ENCODE data around the gene MARCHF9. TPM values are rescaled to one million over a fixed set of nuclear protein-coding genes. Genes with fewer than 3 reads are reported as not detected.

MARCHF9 gene
- total RNA-seq, 2 donors from 2014 or later: 5.2 to 9.9 TPM

DNA sequence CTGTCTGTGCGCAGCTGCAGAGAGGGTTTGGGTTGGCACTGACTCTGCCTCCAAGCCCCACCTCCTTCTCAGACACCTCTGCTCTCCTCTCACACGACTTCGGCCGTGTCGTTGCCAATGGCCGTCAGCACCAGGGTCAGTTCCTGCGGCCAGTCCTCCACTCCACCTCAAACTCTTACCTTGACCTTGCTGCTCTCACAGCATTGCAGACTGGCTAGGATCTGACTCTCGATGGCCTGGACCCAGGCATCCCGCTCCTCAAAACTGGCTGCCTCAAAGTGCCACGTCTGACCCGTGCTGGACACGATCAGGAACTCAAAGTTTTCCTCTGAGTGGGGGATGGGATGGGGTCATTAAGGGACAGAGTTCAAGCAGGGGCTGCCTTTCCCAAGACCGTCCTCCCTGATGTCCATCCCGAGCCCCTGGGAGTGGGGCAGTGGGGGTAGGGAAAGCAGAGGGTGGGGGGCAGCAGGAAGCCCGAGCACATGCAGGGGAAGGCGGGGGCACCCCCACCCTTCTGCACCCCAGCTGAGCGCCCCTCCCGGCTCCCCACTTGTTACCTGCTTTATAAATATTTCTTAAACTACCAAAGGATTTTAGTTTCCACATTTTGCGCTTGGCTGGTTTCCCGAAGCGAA is 27.0 kb upstream of the MARCHF9 start:
- Histone ChIP-seq H3K4me3 (no peak overlapping the region), H3K27me3 (no peaks in the 10 kb centered on the region), H3K9me3 (no peaks in the 10 kb centered on the region), H3K4me1 (peaks cover 23% of the 10 kb centered on the region), H3K27ac (no peak overlapping the region), H3K36me3 (replicated peaks in 1 of 2; ENCODE audit: insufficient read depth in 1 of 2, low read depth in 2 of 2) (no peaks in the 10 kb centered on the region)
- peak in 1 of 4 donors; percentile 26 for DNase-seq
- intact Hi-C loops (cut with DNase I): no loop called here
- no peak for ATAC-seq
- 47 to 56% methylated on average over 17 to 21 of the region's 21 CpGs for WGBS, 2 donors
- TF ChIP-seq POLR2A (IDR thresholded peaks at IDR 0.05): no peak

DNA sequence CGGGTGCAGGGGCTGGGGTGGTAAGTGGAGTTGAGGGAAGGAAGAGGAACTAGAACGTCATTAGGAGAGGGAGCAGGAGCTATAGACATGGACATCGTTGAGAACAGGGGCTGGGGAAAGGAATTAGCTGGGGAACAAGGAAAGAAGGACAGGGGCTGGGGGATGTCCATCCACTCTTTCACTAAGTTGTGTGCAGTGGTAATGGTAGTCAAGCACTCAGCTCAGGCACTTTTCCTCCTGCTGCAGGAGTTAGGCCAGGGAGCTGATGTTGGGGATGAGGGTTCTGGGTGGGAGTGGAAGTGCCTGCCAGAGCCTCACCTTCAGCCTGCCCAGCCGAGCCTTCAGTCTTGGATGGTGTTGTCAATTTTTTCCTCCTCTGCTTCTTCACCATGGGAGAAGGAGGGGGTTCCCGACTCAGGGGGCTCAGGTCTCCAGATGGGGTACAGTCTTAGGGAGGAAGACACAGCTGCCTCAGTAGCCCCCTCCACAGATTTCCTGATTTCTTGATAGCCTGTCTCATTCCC is 25.5 kb upstream of the MARCHF9 start:
- WGBS, 2 donors: 34 to 50% methylated on average over 4 to 5 of the region's 5 CpGs
- ATAC-seq (no peak), DNase-seq (no peak)
- no peaks in the 10 kb centered on the region for H3K27me3 ChIP-seq
- no peaks in the 10 kb centered on the region for H3K36me3 ChIP-seq (replicated peaks in 1 of 2; ENCODE audit: insufficient read depth in 1 of 2, low read depth in 2 of 2)
- H3K9me3 ChIP-seq: no peaks in the 10 kb centered on the region
- H3K27ac ChIP-seq: no peak overlapping the region
- peaks cover 23% of the 10 kb centered on the region for H3K4me1 ChIP-seq
- no peak for TF ChIP-seq POLR2A (IDR thresholded peaks at IDR 0.05)
- TF ChIP-seq, protein P1, sequence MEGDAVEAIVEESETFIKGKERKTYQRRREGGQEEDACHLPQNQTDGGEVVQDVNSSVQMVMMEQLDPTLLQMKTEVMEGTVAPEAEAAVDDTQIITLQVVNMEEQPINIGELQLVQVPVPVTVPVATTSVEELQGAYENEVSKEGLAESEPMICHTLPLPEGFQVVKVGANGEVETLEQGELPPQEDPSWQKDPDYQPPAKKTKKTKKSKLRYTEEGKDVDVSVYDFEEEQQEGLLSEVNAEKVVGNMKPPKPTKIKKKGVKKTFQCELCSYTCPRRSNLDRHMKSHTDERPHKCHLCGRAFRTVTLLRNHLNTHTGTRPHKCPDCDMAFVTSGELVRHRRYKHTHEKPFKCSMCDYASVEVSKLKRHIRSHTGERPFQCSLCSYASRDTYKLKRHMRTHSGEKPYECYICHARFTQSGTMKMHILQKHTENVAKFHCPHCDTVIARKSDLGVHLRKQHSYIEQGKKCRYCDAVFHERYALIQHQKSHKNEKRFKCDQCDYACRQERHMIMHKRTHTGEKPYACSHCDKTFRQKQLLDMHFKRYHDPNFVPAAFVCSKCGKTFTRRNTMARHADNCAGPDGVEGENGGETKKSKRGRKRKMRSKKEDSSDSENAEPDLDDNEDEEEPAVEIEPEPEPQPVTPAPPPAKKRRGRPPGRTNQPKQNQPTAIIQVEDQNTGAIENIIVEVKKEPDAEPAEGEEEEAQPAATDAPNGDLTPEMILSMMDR (IDR thresholded peaks at IDR 0.05): no peak
- no peak overlapping the region for H3K4me3 ChIP-seq
- intact Hi-C loops (cut with DNase I): no loop called here

DNA sequence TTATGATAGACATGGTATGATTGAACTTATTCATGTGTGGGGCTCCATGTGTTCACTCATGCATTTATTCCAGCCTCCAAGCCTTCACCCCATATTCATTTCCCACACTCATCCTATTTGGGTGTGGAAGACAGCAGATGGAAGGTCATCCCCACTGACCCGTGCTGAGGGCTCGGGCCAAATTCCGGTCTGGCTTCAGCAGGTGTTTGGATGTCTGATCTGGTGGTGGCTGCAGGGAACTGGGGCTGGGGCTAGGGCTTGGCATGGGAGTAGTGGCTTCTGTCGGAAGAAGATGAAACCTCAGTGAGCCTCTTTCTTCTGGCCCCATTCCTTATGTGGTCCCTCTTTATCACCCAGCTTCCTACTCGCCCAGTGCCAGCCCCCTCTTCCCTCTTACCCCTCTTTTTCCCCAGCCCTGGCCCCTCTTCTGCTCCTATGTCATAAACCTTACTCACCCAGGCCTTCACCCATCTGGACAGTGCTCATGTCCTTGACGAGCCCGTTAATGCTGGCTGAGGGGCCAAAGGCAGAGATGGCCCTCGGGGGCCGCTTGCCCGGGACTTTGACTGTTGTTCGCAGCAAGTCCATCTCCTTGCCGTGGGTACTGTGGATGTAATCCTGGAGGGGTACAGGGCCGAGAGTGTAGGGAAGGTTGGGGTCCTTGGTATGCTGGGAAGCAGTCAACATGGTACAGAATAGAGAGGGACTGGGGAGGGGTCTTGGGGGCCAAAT is 24.4 kb upstream of the MARCHF9 start:
- intact Hi-C loops (cut with DNase I): no loop called here
- DNase-seq: no peak
- Histone ChIP-seq H3K27ac (no peak overlapping the region), H3K36me3 (replicated peaks in 1 of 2; ENCODE audit: insufficient read depth in 1 of 2, low read depth in 2 of 2) (no peaks in the 10 kb centered on the region), H3K9me3 (no peaks in the 10 kb centered on the region), H3K27me3 (peaks cover 0 to 5% of the 10 kb centered on the region in 2 donors), H3K4me3 (no peak overlapping the region), H3K4me1 (peaks cover 23% of the 10 kb centered on the region)
- no peak for ATAC-seq
- 74 to 82% methylated on average over 13 of the region's 13 CpGs for WGBS, 2 donors
- no peak for TF ChIP-seq POLR2A (IDR thresholded peaks at IDR 0.05)
- TF ChIP-seq, protein P1 (IDR thresholded peaks at IDR 0.05): no peak

DNA sequence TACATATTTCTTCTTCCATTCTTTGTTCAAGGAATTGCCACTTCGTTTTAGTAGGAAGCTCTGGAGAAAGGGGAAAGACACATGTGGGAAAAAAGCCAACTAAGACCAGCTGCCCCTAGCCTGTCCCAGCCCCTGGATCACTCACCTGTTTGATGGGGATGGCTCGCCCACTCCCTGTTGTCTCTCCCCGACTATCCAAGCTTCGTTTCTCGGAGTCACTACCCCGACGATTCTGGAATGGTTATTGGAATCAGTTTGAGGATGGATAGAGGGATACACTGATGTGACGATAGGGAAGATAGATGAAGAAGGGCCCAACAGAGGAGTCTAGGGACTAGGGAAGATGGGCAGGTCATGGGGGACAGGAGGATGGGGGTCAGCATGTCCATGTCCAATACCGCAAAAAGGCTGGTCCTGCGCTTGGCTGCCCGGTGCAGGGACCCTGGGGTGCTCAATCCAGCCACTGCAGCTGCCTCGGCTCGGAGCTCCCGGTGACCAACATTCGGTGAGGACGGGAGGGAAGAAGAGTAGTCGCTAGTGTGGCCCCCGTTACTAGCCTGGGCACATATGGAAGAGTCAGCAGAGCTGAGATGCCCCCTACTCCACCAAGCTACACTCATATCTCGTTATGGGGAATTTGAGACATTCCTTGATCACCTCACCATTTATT is 23.4 kb upstream of the MARCHF9 start:
- ATAC-seq: no peak
- Histone ChIP-seq H3K4me3 (no peak overlapping the region), H3K9me3 (no peaks in the 10 kb centered on the region), H3K27me3 (peaks cover 0 to 16% of the 10 kb centered on the region in 2 donors), H3K36me3 (replicated peaks in 1 of 2; ENCODE audit: insufficient read depth in 1 of 2, low read depth in 2 of 2) (no peaks in the 10 kb centered on the region), H3K4me1 (peaks cover 23% of the 10 kb centered on the region), H3K27ac (no peak overlapping the region)
- TF ChIP-seq POLR2A (IDR thresholded peaks at IDR 0.05): no peak
- TF ChIP-seq, protein P1 (IDR thresholded peaks at IDR 0.05): no peak
- intact Hi-C loops (cut with DNase I): no loop called here
- WGBS, 2 donors: 68 to 77% methylated on average over 19 of the region's 19 CpGs
- DNase-seq: no peak

GRCh38 chr12:57732270-57732669 is 22.6 kb upstream of the MARCHF9 start:
- ATAC-seq: no peak
- DNase-seq: no peak
- intact Hi-C loops (cut with DNase I): no loop called here
- 70 to 74% methylated on average over 4 of the region's 4 CpGs for WGBS, 2 donors
- H3K27ac ChIP-seq: no peak overlapping the region
- peaks cover 0 to 23% of the 10 kb centered on the region in 2 donors for H3K27me3 ChIP-seq
- TF ChIP-seq POLR2A (IDR thresholded peaks at IDR 0.05): no peak
- TF ChIP-seq, protein P1 (IDR thresholded peaks at IDR 0.05): no peak
- no peak overlapping the region for H3K4me3 ChIP-seq
- no peaks in the 10 kb centered on the region for H3K36me3 ChIP-seq (replicated peaks in 1 of 2; ENCODE audit: insufficient read depth in 1 of 2, low read depth in 2 of 2)
- no peaks in the 10 kb centered on the region for H3K9me3 ChIP-seq
- peaks cover 23% of the 10 kb centered on the region for H3K4me1 ChIP-seq
